Fibroblast of skin of back (primary cell): Measurements from ENCODE around the gene TMEM91.
"Not testable (repeated sequence)": the region's sequence is repeated elsewhere in the genome, so short reads cannot be mapped to it uniquely, and the experiment has no call there.

Experiments
- DNase-seq: peaks from one replicate; pipeline ENCODE4 v3.0.0-alpha.2; 2013

TMEM91 gene

GRCh38 chr19:41381536-41381935 is 5.2 kb downstream of the TMEM91 start:
- DNase-seq: not testable (repeated sequence)

- DNase-seq: no peak
Observed at GRCh38 chr19:41384351-41384750, 8.0 kb downstream of the TMEM91 start.

- DNase-seq: no peak
Observed at GRCh38 chr19:41386442-41386841, 10.1 kb downstream of the TMEM91 start.

GRCh38 chr19:41391618-41392017 is 15.3 kb downstream of the TMEM91 start:
- no peak for DNase-seq

- DNase-seq: no peak
Observed at GRCh38 chr19:41392775-41393174, 16.4 kb downstream of the TMEM91 start.

- no peak for DNase-seq
Observed at GRCh38 chr19:41395355-41395754, 19.0 kb downstream of the TMEM91 start.

GRCh38 chr19:41397086-41398049 is 21.0 kb downstream of the TMEM91 start, which contains the start of the genes BCKDHA and EXOSC5:
BCKDHA (plus strand) TSS chr19:41397818; CDS start chr19:41397828, 10 bp downstream.
EXOSC5 (minus strand) TSS chr19:41397359; CDS start chr19:41397328, 31 bp downstream.
- peak; percentile 100 for DNase-seq

GRCh38 chr19:41398050-41398418 is 21.7 kb downstream of the TMEM91 start:
- DNase-seq: peak; percentile 12

- DNase-seq: no peak
Observed at GRCh38 chr19:41398598-41398997, 22.3 kb downstream of the TMEM91 start.

- no peak for DNase-seq
Observed at GRCh38 chr19:41399091-41399490, 22.8 kb downstream of the TMEM91 start.

- no peak for DNase-seq
Observed at GRCh38 chr19:41399525-41399924, 23.2 kb downstream of the TMEM91 start.

- no peak for DNase-seq
Observed at GRCh38 chr19:41401483-41401882, 25.1 kb downstream of the TMEM91 start.

- no peak for DNase-seq
Observed at GRCh38 chr19:41402010-41402409, 25.7 kb downstream of the TMEM91 start.

- no peak for DNase-seq
Observed at GRCh38 chr19:41403181-41403970, 27.0 kb downstream of the TMEM91 start.

GRCh38 chr19:41405776-41406175 is 29.4 kb downstream of the TMEM91 start:
- no peak for DNase-seq

- DNase-seq: no peak
Observed at GRCh38 chr19:41407271-41407670, 30.9 kb downstream of the TMEM91 start.

- DNase-seq: no peak
Observed at GRCh38 chr19:41408256-41408655, 31.9 kb downstream of the TMEM91 start.

GRCh38 chr19:41408846-41409245 is 32.5 kb downstream of the TMEM91 start:
- not testable (repeated sequence) for DNase-seq

- peak; percentile 13 for DNase-seq
Observed at GRCh38 chr19:41409288-41409687, 33.0 kb downstream of the TMEM91 start.

- DNase-seq: no peak
Observed at GRCh38 chr19:41410336-41411054, 34.2 kb downstream of the TMEM91 start.

GRCh38 chr19:41411100-41411967 is 35.0 kb downstream of the TMEM91 start:
- DNase-seq: no peak

GRCh38 chr19:41411968-41412265 is 35.6 kb downstream of the TMEM91 start:
- DNase-seq: no peak
